ENCODE measurements around the gene VPS8. TPM values are rescaled to one million over a fixed set of nuclear protein-coding genes. Genes with fewer than 3 reads are reported as not detected.

The VPS8 gene
- total and polyA plus RNA-seq, 7 donors: 11.4 to 52.6 (median 30.8) TPM

- Histone ChIP-seq H3K9me3 (no peaks in the 10 kb centered on the region), H3K4me1 (no peaks in the 10 kb centered on the region), H3K27ac (no peak overlapping the region), H3K4me3 (no peak overlapping the region), H3K27me3 (ENCODE audit: insufficient read depth in 3 of 3, low read length in 2 of 3) (no peaks in the 10 kb centered on the region), H3K36me3 (ENCODE audit: insufficient read depth in 1 of 2, low read depth in 1 of 2) (peaks cover 10 to 60% of the 10 kb centered on the region in 2 donors)
- no peak for TF ChIP-seq CTCF (IDR thresholded peaks at IDR 0.05)
- intact Hi-C loops (cut with DNase I): no loop called here
- WGBS, 3 donors: 86 to 93% (median 86%) methylated on average over 3 of the region's 3 CpGs
- ATAC-seq (no peak), DNase-seq (no peak)
Observed at GRCh38 chr3:185028121-185028520, 216.2 kb downstream of the VPS8 start.

GRCh38 chr3:185029086-185029485 lies 217.1 kb downstream of the VPS8 start:
- no peak overlapping the region for H3K27ac ChIP-seq
- no peak overlapping the region for H3K4me3 ChIP-seq
- H3K36me3 ChIP-seq (ENCODE audit: insufficient read depth in 1 of 2, low read depth in 1 of 2): peaks cover 10 to 57% of the 10 kb centered on the region in 2 donors
- H3K27me3 ChIP-seq (ENCODE audit: insufficient read depth in 3 of 3, low read length in 2 of 3): no peaks in the 10 kb centered on the region
- no peaks in the 10 kb centered on the region for H3K9me3 ChIP-seq
- 66 to 74% (median 71%) methylated on average over 1 of the region's 1 CpG for WGBS, 3 donors
- DNase-seq (no peak), ATAC-seq (no peak)
- no peaks in the 10 kb centered on the region for H3K4me1 ChIP-seq
- TF ChIP-seq CTCF (IDR thresholded peaks at IDR 0.05): no peak
- intact Hi-C loops (cut with DNase I): no loop called here

GRCh38 chr3:185030399-185030798 lies 218.4 kb downstream of the VPS8 start:
- intact Hi-C loops (cut with DNase I): no loop called here
- no peak for DNase-seq
- H3K27ac ChIP-seq: no peak overlapping the region
- H3K4me1 ChIP-seq: no peaks in the 10 kb centered on the region
- peaks cover 5 to 45% of the 10 kb centered on the region in 2 donors for H3K36me3 ChIP-seq (ENCODE audit: insufficient read depth in 1 of 2, low read depth in 1 of 2)
- no peak overlapping the region for H3K4me3 ChIP-seq
- WGBS, 3 donors: 95 to 96% (median 96%) methylated on average over 3 of the region's 3 CpGs
- no peak for ATAC-seq
- no peaks in the 10 kb centered on the region for H3K9me3 ChIP-seq
- TF ChIP-seq CTCF (IDR thresholded peaks at IDR 0.05): no peak
- H3K27me3 ChIP-seq (ENCODE audit: insufficient read depth in 3 of 3, low read length in 2 of 3): no peaks in the 10 kb centered on the region

- intact Hi-C loops (cut with DNase I): no loop called here
- H3K36me3 ChIP-seq (ENCODE audit: insufficient read depth in 1 of 2, low read depth in 1 of 2): peaks cover 5 to 40% of the 10 kb centered on the region in 2 donors
- H3K27me3 ChIP-seq (ENCODE audit: insufficient read depth in 3 of 3, low read length in 2 of 3): no peaks in the 10 kb centered on the region
- WGBS, 3 donors: 85 to 93% (median 90%) methylated on average over 3 of the region's 3 CpGs
- no peaks in the 10 kb centered on the region for H3K9me3 ChIP-seq
- no peaks in the 10 kb centered on the region for H3K4me1 ChIP-seq
- no peak overlapping the region for H3K4me3 ChIP-seq
- H3K27ac ChIP-seq: no peak overlapping the region
- TF ChIP-seq CTCF (IDR thresholded peaks at IDR 0.05): no peak
- ATAC-seq (no peak), DNase-seq (no peak)
Observed at GRCh38 chr3:185030951-185031350, 219.0 kb downstream of the VPS8 start.

- intact Hi-C loops (cut with DNase I): no loop called here
- TF ChIP-seq CTCF (IDR thresholded peaks at IDR 0.05): no peak
- H3K4me3 ChIP-seq: no peak overlapping the region
- H3K36me3 ChIP-seq (ENCODE audit: insufficient read depth in 1 of 2, low read depth in 1 of 2): no peaks in the 10 kb centered on the region
- DNase-seq: no peak
- no peaks in the 10 kb centered on the region for H3K4me1 ChIP-seq
- H3K9me3 ChIP-seq: peaks cover 11% of the 10 kb centered on the region
- H3K27me3 ChIP-seq (ENCODE audit: insufficient read depth in 3 of 3, low read length in 2 of 3): no peaks in the 10 kb centered on the region
- H3K27ac ChIP-seq: no peak overlapping the region
- ATAC-seq: no peak
- 91 to 97% (median 94%) methylated on average over 1 of the region's 1 CpG for WGBS, 3 donors
Observed at GRCh38 chr3:185037801-185038200, 225.8 kb downstream of the VPS8 start.
